HG03108 (cell line): ENCODE measurements around the gene LTBP4.
A peak's percentile ranks its signal among the peaks of the same experiment; 100 is the strongest.
"Not testable (repeated sequence)": the region's sequence is repeated elsewhere in the genome, so short reads cannot be mapped to it uniquely, and the experiment has no call there.

ENCODE experiments used
- ATAC-seq: cut with Tn5 transposase; IDR thresholded peaks from one replicate; pipeline ENCODE4 v1.9.1; 2021; ENCODE audit warnings: moderate library complexity; ENCODE audit not compliant: unreplicated experiment

The LTBP4 gene

GRCh38 chr19:40571831-40572495 lies 29.2 kb upstream of the LTBP4 start:
- no peak for ATAC-seq

- no peak for ATAC-seq
Measured at GRCh38 chr19:40575326-40575725, 25.8 kb upstream of the LTBP4 start.

DNA sequence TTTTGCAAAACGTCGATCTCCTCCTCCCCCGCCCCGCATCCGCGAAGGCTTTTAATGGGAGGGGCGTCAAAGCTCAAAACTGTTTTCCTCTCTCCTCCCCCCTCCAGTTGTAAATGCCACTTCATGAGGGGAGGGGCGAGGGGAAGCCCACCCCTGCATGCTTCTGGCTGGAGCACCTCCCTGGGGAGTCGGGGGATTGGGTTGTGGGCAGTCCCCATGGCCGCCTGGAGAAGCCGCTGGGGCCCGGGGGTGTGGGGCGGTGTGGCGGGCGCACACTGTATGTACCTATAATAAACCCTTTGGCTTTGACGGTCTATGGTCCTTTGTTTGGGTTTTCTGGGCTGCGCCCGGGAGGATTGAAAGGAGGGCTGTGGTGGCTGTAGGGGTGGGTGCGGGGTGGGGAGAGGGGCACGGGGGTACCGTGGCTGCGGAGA lies 25.0 kb upstream of the LTBP4 start:
- peak; percentile 19 for ATAC-seq

GRCh38 chr19:40576585-40577451 lies 24.4 kb upstream of the LTBP4 start, which contains the start of gene SHKBP1:
Gene SHKBP1 (plus strand): TSS chr19:40576873. CDS start chr19:40576900, 27 bp downstream.
- peak; percentile 90 for ATAC-seq

DNA sequence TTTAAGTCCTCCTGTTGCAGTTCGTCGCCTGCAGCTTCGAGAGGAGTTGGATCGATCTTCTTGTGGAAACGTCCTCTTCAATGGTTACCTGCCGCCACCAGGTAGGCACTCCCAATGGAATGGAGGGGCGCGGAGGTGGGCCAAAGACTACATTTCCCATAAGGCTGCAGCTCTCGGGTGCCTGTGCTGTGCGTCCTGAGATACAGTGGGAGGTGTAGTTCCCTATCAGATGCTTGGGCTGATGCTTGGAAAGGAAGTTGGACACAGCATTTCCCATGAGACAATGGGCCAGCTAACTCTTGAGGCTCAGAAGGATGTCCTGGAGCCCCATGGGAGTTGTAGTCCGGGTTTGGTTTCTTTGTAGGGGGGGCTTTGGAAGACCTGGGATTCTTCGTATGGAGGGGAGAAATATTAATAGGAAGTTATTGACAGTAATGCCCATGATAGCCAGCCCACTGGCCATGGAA lies 22.7 kb upstream of the LTBP4 start:
- ATAC-seq = no peak

- ATAC-seq = no peak
Measured at GRCh38 chr19:40580619-40581018, 20.6 kb upstream of the LTBP4 start.

GRCh38 chr19:40581531-40581930 lies 19.6 kb upstream of the LTBP4 start:
- no peak for ATAC-seq

- ATAC-seq = no peak
Measured at GRCh38 chr19:40582467-40582866, 18.7 kb upstream of the LTBP4 start.

DNA sequence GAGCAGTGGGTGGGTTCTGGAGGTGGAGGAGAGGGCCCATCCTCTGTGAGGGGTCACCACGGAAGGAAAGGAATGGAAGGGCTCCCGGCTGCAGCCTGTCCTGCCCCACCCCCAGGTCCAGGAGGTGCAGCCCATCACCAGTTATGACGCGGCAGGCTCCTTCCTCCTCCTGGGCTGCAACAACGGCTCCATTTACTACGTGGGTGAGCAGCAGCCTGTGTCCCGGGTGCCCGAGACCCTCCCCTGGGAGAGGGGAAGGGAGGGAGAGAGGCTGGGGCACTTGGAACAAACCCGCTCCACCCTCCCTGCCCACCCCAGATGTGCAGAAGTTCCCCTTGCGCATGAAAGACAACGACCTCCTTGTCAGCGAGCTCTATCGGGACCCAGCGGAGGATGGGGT lies 17.9 kb upstream of the LTBP4 start:
- ATAC-seq = no peak

DNA sequence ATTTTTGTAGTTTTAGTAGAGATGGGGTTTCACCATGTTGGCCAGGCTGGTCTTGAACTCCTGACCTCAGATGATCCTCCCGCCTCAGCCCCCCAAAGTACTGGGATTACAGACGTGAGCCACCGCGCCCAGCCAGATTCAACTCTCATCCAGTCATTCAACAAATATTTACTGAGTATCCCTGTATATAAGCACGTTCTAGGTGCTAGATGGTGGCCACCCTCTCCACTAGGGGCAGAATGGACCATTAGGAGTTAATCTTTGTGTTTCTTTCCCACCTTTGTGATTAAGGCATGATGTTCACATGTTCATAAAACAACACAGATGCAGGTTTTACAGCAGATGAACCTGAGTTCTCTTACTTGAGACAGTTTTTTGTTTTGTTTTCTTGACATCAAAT lies 17.2 kb upstream of the LTBP4 start:
- no peak for ATAC-seq

GRCh38 chr19:40585241-40585981 lies 15.8 kb upstream of the LTBP4 start:
- no peak for ATAC-seq

DNA sequence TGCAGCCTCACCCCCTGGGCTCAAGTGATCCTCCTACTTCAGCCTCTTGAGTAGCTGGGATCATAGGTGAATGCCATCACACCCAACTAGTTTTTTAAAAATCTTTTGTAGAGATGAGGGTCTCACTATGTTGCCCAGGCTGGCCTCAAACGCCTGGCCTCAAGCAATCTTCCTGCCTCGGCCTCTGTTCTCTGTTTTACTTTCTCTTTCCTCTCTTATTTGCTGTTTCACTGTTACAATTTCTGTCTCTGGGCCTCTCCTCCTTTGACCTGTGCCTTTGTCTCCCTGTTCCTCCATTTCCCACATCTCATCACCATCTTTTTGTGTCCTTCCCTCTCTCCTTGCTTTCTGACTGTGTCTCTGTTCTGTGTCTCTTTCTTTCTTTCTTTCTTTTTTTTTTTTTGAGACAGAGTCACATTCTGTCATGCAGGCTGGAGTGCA lies 15.2 kb upstream of the LTBP4 start:
- no peak for ATAC-seq

DNA sequence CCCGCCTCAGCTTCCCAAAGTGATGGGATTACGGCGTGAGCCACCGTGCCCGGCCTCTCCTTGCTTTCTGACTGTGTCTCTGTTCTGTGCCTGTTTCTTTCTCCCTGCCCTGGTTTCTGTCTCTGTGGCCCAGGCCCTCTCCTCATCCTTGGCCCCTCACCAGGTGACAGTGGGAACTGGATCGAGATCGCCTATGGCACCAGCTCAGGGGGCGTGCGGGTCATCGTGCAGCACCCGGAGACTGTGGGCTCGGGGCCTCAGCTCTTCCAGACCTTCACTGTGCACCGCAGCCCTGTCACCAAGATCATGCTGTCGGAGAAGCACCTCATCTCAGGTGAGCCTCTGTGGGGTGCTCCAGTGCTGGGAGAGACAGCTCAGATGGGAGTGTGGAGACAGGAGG lies 14.6 kb upstream of the LTBP4 start:
- ATAC-seq = no peak

GRCh38 chr19:40588110-40588854 lies 12.9 kb upstream of the LTBP4 start:
- no peak for ATAC-seq

GRCh38 chr19:40588926-40589569 lies 12.1 kb upstream of the LTBP4 start:
- ATAC-seq = no peak

GRCh38 chr19:40589591-40590429 lies 11.4 kb upstream of the LTBP4 start:
- ATAC-seq = no peak

DNA sequence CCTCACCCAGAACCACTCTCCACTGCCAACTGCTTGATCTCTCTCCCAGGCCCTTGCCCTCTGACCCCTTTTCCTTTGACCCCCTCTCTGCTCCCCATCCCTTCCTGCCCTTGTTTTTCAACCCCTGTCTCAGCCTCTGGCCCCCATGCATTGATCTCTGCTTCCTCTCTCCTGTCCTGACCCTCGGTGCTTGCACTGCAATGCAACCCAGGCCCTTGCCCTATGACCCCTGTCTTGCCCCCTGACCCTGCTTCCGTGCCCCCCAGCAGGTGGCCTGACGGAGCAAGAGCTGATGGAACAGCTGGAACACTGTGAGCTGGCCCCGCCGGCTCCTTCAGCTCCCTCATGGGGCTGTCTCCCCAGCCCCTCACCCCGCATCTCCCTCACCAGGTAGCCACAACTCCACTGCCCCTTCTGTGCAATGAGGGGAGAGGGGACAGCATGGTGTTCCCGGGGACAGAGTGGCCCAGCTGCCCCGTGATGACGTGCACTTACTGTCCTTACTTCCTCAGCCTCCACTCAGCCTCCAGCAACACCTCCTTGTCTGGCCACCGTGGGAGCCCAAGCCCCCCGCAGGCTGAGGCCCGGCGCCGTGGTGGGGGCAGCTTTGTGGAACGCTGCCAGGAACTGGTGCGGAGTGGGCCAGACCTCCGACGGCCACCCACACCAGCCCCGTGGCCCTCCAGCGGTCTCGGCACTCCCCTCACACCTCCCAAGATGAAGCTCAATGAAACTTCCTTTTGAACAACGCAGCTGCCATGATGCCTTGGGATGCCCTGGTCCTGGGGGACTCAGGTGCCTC lies 10.5 kb upstream of the LTBP4 start:
- no peak for ATAC-seq

DNA sequence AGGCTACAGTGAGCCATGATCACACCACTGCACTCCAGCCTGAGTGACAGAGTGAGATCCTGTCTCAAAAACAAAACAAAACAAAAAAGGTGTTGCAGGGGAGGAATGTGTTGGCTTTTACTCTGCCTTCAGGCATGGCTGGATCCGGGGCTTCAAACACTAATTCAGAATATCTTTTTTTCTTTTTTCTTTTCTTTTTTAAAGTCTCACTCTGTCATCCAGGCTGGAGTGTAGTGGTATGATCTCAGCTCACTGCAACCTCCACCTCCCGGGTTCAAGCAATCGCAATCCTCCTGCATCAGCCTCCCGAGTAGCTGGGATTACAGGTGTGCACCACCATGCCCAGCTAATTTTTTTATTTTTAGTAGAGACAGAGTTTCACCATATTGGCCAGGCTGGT lies 9.4 kb upstream of the LTBP4 start:
- not testable (repeated sequence) for ATAC-seq
